GM21786 (cell line): Measurements from ENCODE around the gene COX15.
"Not testable (repeated sequence)": the region's sequence is repeated elsewhere in the genome, so short reads cannot be mapped to it uniquely, and the experiment has no call there.

Experiments
- ATAC-seq: cut with Tn5 transposase; IDR thresholded peaks from one replicate; pipeline ENCODE4 v1.9.1; 2021; ENCODE audit not compliant: unreplicated experiment

The COX15 gene

GRCh38 chr10:99742254-99742653 is 10.3 kb upstream of the COX15 start:
- ATAC-seq, result no peak

- ATAC-seq, result no peak
These were observed 9.1 kb upstream of the COX15 start for GRCh38 chr10:99740933-99741559.

GRCh38 chr10:99740260-99740659 is 8.3 kb upstream of the COX15 start:
- no peak for ATAC-seq

- not testable (repeated sequence) for ATAC-seq
These were observed 2.2 kb upstream of the COX15 start for GRCh38 chr10:99734111-99734510.

- ATAC-seq, result no peak
These were observed 1.4 kb upstream of the COX15 start for GRCh38 chr10:99733366-99733765.

DNA sequence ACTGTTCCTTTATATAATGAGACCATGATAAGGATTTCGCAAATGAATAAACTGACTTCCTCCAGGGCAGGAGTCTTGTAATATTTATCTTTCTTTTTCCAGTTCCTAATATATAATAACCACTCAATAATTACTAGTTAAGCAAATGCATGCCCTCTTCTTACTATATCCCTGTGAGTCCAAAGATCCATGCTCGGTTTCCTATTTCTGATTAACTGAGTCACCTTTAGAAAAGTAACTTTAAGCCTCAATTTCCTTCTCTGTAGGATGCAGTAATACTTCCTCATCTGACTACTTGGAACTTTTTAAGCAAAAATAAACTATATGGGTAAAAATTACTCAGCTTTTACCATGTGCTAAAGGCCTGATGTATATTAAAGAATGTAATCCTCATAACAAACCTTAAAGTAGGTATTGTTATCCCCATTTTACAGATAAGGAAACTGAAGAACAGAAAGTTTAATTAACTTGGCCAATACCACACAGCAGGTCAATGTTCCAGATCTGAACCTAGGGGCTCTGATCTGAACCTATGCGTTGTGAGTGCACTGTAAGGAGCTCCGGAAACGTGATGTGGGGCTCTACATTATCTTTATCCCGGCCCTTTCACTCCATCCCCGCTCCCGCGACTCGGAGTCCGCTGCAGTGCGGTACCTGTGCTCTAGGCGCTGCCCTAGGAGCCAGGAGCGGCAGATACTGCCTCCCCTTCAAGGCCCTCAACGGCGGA is 458 bp downstream of the COX15 start:
- no peak for ATAC-seq

GRCh38 chr10:99730026-99730425 is 1.9 kb downstream of the COX15 start:
- ATAC-seq, result no peak

DNA sequence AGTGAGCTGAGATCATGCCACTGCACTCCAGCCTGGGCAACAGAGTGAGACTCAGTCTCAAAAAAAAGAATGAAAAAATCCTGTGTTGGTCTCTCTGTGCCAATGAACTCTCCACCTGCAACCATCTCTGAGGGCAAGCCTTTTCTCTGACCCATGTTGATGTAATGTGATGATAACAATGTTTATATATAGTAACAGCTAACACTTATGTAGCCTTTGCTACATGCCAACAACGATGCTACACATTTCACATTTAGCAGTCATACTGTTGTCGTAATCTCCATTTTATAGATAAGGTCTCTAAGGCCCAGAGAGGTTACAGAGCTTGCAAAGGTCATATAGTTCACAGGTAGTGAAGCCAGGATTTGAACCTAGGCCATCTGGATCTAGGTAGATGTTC is 11.5 kb downstream of the COX15 start:
- ATAC-seq, result no peak

- no peak for ATAC-seq
These were observed 17.5 kb downstream of the COX15 start for GRCh38 chr10:99714446-99714845.

DNA sequence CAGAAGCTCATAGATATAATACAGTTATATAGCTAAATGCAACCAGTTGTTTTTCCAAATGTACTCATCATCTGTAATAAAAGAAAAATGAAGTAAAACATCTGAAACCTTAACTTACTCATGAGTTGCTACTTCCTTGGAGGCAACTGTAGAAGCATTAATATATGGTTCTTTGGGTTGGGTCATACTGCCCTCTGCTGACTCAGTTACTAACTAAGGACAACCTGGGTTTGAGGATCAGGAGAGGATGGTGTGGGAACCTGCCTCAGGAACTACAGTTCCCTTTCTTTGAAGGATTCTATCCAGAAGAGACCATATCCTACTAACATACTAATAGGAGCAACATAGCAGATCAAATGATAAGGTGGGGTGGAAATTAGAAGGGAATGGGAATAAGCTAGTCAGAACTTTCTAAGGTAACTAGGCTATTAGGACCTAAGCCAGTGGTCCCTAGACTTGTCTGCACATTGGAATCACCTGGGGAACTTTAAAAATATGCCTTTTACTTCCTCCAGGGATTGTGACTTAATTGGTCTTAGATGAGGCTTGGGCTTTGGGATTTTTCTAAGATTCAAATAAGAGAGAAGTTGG is 20.7 kb downstream of the COX15 start:
- ATAC-seq, result peak; percentile 53

DNA sequence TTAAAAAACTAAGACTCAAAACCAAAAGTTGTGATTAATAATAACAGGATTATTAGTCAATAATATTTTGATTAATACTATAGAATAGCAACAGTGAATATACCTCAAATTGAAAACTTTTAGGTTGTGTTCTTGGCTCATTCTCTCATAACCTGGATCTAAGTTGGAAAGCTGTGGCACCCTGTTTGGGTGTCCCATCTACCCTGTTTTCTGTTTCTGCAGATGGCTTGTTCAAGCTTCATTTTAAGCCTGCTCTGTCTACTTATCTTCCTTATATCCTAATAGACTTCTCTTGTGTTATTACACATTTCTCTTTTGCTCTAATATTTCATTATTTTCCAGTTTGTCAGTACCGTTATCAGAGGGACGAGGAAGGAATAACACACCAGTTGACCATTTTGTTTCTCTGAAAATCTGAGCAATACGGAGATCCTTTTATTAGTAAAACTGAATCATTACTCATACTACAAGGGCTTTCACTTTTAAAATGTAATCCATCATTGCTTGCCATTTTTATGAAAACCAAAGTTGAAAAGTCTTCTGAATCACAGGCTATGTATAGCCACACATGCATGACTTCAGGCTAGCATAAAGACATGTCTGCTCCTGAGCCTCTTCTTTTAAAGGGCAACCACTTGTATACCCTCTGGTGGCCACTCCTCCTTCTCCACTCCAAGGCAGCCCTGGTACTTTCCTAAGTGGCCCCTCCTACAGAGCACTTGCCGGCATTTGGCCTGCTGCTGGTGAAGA is 22.3 kb downstream of the COX15 start:
- peak; percentile 89 for ATAC-seq

GRCh38 chr10:99708428-99709012 is 23.4 kb downstream of the COX15 start:
- ATAC-seq, result no peak

- ATAC-seq, result no peak
These were observed 31.3 kb downstream of the COX15 start for GRCh38 chr10:99700649-99701048.

DNA sequence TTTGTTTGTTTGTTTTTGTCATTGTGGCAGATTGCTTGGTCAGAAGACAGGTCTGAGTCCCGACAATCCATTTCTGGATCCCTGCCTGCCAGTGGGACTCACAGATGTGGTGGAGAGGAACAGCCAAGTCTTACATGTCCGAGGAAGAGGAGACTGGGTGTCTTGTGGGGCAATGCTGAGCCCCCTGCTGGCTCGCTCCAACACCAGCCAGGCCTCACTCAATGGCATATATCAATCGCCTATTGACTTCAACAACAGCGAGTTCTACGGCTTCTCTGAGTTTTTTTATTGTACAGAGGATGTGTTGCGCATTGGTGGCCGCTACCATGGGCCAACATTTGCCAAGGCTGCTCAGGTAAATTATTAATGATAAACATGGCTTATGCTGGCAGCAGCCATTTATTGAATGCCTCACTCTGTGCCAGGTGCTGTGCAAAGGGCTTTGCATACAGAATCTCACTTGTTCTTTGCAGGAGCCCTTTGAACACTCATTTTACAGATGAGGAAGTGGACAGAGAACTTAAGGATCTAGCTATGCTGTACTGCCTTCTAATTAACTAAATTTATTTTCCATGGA is 33.3 kb downstream of the COX15 start:
- no peak for ATAC-seq

DNA sequence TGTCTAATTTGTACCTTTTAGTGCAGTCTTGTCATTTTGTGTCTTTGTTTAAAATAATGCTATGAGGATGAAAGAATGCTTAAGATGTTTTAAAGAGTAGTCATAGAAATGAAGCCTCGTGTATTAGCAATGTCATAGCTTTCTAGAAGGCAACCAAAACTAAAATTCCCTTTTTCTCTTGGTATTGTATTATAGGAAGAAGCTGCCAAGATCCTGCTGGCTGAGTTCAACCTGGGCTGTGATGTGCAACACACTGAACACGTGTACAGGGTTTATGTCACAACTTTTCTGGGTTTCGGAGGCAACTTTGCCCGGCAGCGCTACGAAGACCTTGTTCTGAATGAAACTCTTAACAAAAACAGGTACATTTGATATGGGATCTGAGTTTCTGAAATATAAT is 36.2 kb downstream of the COX15 start:
- no peak for ATAC-seq

DNA sequence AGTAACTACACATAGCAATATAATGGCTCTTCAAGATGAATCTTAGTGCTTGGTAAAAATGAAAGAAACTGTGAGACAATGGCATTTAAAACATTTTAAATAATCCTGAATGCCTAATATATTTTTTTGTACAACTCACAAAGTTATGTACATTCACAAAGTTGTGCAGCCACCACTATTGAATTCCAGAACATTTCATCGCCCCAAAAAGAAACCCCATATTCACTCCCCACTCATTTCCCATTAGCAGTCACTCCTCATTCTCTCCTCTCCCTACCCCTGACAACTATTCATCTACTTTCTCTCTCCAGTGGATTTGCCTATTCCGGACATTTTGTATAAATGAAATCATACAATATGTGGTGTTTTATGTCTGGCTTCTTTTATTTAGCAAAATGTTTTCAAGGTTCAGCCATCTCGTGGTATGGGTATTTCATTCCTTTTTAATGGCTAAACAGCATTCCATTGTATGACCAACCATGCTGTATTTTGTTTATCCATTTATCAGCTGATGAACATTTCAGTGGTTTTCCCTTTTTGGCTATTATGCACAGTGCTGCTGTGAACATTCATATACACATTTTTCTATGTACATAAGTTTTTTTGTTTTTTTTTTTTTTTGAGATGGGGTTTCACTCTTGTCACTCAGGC is 37.9 kb downstream of the COX15 start:
- ATAC-seq, result no peak

DNA sequence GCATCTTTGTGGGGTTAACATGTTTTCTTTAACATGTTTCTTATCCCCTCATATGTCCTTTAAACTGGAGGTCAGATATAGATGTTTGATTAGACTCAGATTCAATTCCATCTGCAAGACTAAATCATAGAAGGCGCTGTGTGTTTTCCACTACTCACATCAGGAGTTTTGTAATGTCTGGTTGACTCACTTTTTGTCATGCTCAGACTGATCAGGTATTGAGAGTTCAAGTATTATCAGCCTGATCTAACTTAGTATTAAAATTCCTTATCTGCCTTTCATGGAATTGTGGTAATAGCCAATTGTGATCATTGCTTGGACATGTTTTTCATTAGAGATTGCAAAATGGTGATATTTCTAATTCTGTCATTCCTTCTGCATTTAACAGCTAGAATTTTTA is 42.5 kb downstream of the COX15 start:
- ATAC-seq, result no peak

- ATAC-seq, result peak; percentile 98
These were observed 46.3 kb downstream of the COX15 start for GRCh38 chr10:99685597-99685967.

DNA sequence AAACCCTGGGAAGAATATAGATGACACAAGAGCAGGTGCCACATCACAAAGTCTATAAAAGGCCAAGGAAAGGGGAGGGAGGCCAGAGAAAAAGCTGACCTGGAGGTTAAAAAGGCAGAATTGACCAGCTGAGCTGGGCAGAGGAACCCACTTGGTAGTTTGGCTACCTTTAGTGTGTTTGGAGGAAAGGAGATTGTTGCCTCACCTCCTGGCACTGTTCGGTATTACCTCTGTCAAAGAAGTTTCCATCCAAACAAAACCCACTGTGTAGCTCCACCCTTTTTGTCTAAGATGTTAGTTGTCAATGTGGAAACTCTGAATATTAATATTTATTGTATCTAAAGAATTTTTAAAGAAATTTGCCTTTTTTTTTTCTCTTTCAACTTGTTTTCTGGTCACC is 49.2 kb downstream of the COX15 start:
- ATAC-seq, result no peak
